ENCODE data around the gene CCN5. TPM values are rescaled to one million over a fixed set of nuclear protein-coding genes. Genes with fewer than 3 reads are reported as not detected.

The CCN5 gene
- total RNA-seq, 1 experiment from 2014 or later, result 0.26 TPM

DNA sequence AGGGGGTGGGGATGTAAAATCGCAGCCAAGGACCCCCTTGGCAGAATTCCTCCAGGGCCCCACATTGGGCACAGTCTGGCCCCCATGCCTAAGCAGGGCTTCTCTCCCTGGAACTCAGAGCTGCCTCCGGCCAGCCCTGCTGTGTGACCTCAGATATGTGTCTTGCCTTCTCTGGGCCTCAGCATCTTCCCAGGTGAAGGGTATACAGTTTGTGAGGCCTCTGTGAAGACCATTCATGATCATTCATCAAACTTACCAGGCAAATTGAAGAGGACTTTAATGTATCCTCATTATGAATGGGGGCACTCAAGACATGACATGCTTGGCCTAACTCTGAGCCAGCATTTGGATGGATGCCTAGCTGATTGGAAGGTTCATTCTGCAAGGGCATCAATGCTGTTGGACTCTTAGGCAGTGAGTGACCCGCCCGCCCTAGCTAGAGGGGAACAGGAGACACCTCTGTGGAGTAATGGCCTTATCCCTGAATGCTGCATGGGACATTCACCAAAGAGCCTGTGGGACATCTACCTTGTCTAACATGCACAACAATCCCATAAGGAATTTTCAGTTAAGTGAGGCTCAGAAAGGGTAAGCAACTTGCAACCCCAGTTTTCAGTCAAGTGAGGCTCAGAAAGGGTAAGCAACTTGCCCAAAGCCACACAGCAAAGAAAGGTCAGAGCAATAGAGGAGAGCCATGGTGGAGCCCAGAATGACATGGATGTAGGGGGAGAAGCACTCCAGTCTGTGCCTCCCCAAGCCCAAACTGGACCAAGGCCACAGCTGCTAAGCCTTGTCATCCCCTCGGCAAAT is 535 bp downstream of the CCN5 start:
- peaks cover 24% of the 10 kb centered on the region for H3K4me1 ChIP-seq (ENCODE audit: insufficient read depth, low read length)
- H3K27ac ChIP-seq (ENCODE audit: low read length), result no peak overlapping the region
- no peaks in the 10 kb centered on the region for H3K79me2 ChIP-seq (ENCODE audit: low read length)
- no peak for ATAC-seq
- intact Hi-C loops (cut with micrococcal nuclease), result loop anchor here (2.0 kb wide), 1 partner anchor 13 kb away; no protein-coding TSS in a partner anchor
- no peak overlapping the region for H2AFZ ChIP-seq (ENCODE audit: low read length)
- no peaks in the 10 kb centered on the region for H3F3A ChIP-seq (ENCODE audit: low read length, unreplicated experiment)
- H3K4me2 ChIP-seq (ENCODE audit: low read length), result no peak overlapping the region
- H3K9me2 ChIP-seq (replicated peaks; ENCODE audit: low read length), result no peaks in the 10 kb centered on the region
- CTCF ChIA-PET, result no interaction called here
- no peaks in the 10 kb centered on the region for H3K27me3 ChIP-seq (ENCODE audit: low read length)
- H3K4me3 ChIP-seq (ENCODE audit: low read length), result no peak overlapping the region
- POLR2A ChIA-PET (ENCODE audit: unreplicated experiment), result interaction anchor here (1.1 kb wide), 1 partner anchor 13 kb away, joined by 3 read pairs; no protein-coding TSS in a partner anchor
- no peak overlapping the region for H3K9ac ChIP-seq (ENCODE audit: low read length)
- no peaks in the 10 kb centered on the region for H3K9me3 ChIP-seq (ENCODE audit: low read length)
- H4K20me1 ChIP-seq (ENCODE audit: low read length), result no peaks in the 10 kb centered on the region
- no peak for DNase-seq
- TF ChIP-seq, protein P1, sequence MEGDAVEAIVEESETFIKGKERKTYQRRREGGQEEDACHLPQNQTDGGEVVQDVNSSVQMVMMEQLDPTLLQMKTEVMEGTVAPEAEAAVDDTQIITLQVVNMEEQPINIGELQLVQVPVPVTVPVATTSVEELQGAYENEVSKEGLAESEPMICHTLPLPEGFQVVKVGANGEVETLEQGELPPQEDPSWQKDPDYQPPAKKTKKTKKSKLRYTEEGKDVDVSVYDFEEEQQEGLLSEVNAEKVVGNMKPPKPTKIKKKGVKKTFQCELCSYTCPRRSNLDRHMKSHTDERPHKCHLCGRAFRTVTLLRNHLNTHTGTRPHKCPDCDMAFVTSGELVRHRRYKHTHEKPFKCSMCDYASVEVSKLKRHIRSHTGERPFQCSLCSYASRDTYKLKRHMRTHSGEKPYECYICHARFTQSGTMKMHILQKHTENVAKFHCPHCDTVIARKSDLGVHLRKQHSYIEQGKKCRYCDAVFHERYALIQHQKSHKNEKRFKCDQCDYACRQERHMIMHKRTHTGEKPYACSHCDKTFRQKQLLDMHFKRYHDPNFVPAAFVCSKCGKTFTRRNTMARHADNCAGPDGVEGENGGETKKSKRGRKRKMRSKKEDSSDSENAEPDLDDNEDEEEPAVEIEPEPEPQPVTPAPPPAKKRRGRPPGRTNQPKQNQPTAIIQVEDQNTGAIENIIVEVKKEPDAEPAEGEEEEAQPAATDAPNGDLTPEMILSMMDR (conservative IDR thresholded peaks at IDR 0.05; ENCODE audit: low read depth, low read length), result no peak
- no peak for TF ChIP-seq EZH2 (IDR thresholded peaks at IDR 0.05; ENCODE audit: low read length, unreplicated experiment)
- TF ChIP-seq EZH2phosphoT487 (IDR thresholded peaks at IDR 0.05; ENCODE audit: borderline replicate concordance, low read length), result no peak
- H3K36me3 ChIP-seq (ENCODE audit: low read depth, low read length), result no peaks in the 10 kb centered on the region
- BruUV-seq (replicated peaks), result no TSS peak

DNA sequence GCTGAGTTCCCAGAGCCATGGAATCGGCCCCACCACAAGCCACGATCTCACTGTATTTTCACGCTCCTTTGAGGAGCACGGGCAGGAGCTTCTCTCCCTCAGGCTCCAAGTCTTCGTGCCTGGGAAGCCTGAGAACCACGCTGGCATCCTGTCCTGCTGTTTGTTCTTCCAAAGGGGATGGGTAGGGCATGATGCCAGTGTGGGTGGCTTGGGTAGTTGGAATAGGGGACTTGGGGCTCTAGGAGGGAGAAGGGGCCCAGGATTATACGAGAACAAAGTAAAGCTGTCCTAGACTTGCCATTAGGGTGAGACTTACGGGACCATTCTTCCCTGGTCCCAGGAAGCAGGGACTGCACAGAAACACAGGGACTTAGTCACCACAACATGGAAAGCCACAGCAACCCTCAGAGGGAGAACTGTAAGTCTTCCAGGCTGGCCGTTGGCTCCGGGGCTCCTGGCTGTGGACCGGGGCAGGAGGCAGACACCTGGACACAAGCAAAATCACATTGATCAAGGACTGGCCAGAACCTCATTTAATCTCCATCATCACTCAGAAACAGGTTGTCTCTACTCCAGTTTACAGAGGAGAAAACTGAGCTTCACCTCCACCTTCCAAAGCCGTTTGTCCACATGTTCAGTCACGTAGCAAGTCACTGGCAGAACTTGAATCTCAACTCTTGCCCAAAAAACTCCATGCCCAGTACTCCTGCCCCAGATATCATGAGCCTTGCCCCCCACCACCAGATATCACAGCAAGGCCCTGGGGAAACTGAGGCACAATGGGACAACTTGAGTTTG is 1.3 kb downstream of the CCN5 start:
- DNase-seq (no peak), ATAC-seq (no peak)
- Histone ChIP-seq H3K4me3 (ENCODE audit: low read length) (no peak overlapping the region), H3K9ac (ENCODE audit: low read length) (no peak overlapping the region), H3K9me2 (replicated peaks; ENCODE audit: low read length) (no peaks in the 10 kb centered on the region), H3K36me3 (ENCODE audit: low read depth, low read length) (no peaks in the 10 kb centered on the region), H3K4me1 (ENCODE audit: insufficient read depth, low read length) (peaks cover 32% of the 10 kb centered on the region), H3K9me3 (ENCODE audit: low read length) (no peaks in the 10 kb centered on the region), H3K27me3 (ENCODE audit: low read length) (no peaks in the 10 kb centered on the region), H3F3A (ENCODE audit: low read length, unreplicated experiment) (no peaks in the 10 kb centered on the region), H2AFZ (ENCODE audit: low read length) (no peak overlapping the region), H3K27ac (ENCODE audit: low read length) (no peak overlapping the region), H4K20me1 (ENCODE audit: low read length) (no peaks in the 10 kb centered on the region), H3K79me2 (ENCODE audit: low read length) (no peaks in the 10 kb centered on the region), H3K4me2 (ENCODE audit: low read length) (no peak overlapping the region)
- no peak for TF ChIP-seq EZH2 (IDR thresholded peaks at IDR 0.05; ENCODE audit: low read length, unreplicated experiment)
- TF ChIP-seq, protein P1 (conservative IDR thresholded peaks at IDR 0.05; ENCODE audit: low read depth, low read length), result no peak
- no peak for TF ChIP-seq EZH2phosphoT487 (IDR thresholded peaks at IDR 0.05; ENCODE audit: borderline replicate concordance, low read length)
- BruUV-seq (replicated peaks), result no TSS peak
- intact Hi-C loops (cut with micrococcal nuclease), result no loop called here
- ChIA-PET CTCF (no interaction called here), POLR2A (ENCODE audit: unreplicated experiment) (no interaction called here)
